Trophoblast cell (in vitro differentiated cells and primary cell): ENCODE measurements around the gene MAP2K3.
A peak's percentile ranks its signal among the peaks of the same experiment; 100 is the strongest.

Experiments
- DNase-seq, 2 donors: peaks; one replicate each; pipeline ENCODE4 v3.0.0-alpha.2; 2016
- H2AFZ ChIP-seq: 2 replicates; pipeline ENCODE4 v1.6.1; 2013; ENCODE audit warnings: low read length, moderate library complexity, mild to moderate bottlenecking; ENCODE audit not compliant: insufficient read depth, poor library complexity
- H2AK5ac ChIP-seq: 2 replicates; pipeline ENCODE4 v1.6.1; 2013; ENCODE audit warnings: mild to moderate bottlenecking, low read length
- H2BK120ac ChIP-seq: 2 replicates; pipeline ENCODE4 v1.6.1; 2013; ENCODE audit warnings: low read length, mild to moderate bottlenecking, moderate library complexity; ENCODE audit not compliant: insufficient read depth, poor library complexity
- H2BK12ac ChIP-seq: 2 replicates; pipeline ENCODE4 v1.6.1; 2013; ENCODE audit warnings: mild to moderate bottlenecking, low read length, moderate library complexity
- H2BK5ac ChIP-seq: 2 replicates; pipeline ENCODE4 v1.6.1; 2013; ENCODE audit warnings: low read length, low read depth, moderate library complexity, mild to moderate bottlenecking; ENCODE audit not compliant: poor library complexity
- H3K14ac ChIP-seq: 2 replicates; pipeline ENCODE4 v1.6.1; 2013; ENCODE audit warnings: mild to moderate bottlenecking, low read length
- H3K18ac ChIP-seq: 2 replicates; pipeline ENCODE4 v1.6.1; 2013; ENCODE audit warnings: mild to moderate bottlenecking, low read length
- H3K23ac ChIP-seq: 2 replicates; pipeline ENCODE4 v1.6.1; 2013; ENCODE audit warnings: low read length
- H3K27ac ChIP-seq: 2 replicates; pipeline ENCODE4 v1.5.1; 2013; ENCODE audit warnings: low read depth, mild to moderate bottlenecking, inconsistent platforms, low read length, moderate library complexity
- H3K27me3 ChIP-seq: 2 replicates; pipeline ENCODE4 v1.6.1; 2013; ENCODE audit warnings: inconsistent platforms, mild to moderate bottlenecking, low read length, moderate library complexity; ENCODE audit not compliant: insufficient read depth
- H3K36me3 ChIP-seq, 2 experiments: 1 replicate in 1 of 2; 2 replicates in 1 of 2; pipeline ENCODE4 v1.6.1; 2013; ENCODE audit warnings: low read length in 2 of 2, mild to moderate bottlenecking in 2 of 2, moderate library complexity in 1 of 2; ENCODE audit not compliant: insufficient read depth in 2 of 2, control insufficient read depth in 1 of 2
- H3K4ac ChIP-seq: 2 replicates; pipeline ENCODE4 v1.6.1; 2013; ENCODE audit warnings: low read depth, mild to moderate bottlenecking, low read length, moderate library complexity
- H3K4me1 ChIP-seq, 2 experiments: 1 replicate in 1 of 2; 2 replicates in 1 of 2; pipeline ENCODE4 v1.6.1; 2013; ENCODE audit warnings: low read length in 2 of 2, mild to moderate bottlenecking in 2 of 2, moderate library complexity in 1 of 2; ENCODE audit not compliant: insufficient read depth in 2 of 2, control insufficient read depth in 1 of 2
- H3K4me2 ChIP-seq: 2 replicates; pipeline ENCODE4 v1.6.1; 2013; ENCODE audit warnings: inconsistent platforms, mild to moderate bottlenecking, low read length, moderate library complexity
- H3K4me3 ChIP-seq: 2 replicates; pipeline ENCODE4 v1.5.1; 2013; ENCODE audit warnings: mild to moderate bottlenecking, low read depth, low read length, inconsistent platforms
- H3K79me1 ChIP-seq: one replicate; pipeline ENCODE4 v1.6.1; 2013; ENCODE audit warnings: low read length
- H3K79me2 ChIP-seq: 2 replicates; pipeline ENCODE4 v1.6.1; 2013; ENCODE audit warnings: low read length, mild to moderate bottlenecking; ENCODE audit not compliant: control insufficient read depth, insufficient read depth, poor library complexity
- H3K9ac ChIP-seq: 2 replicates; pipeline ENCODE4 v1.6.1; 2013; ENCODE audit warnings: mild to moderate bottlenecking, low read length
- H3K9me3 ChIP-seq: 2 replicates; pipeline ENCODE4 v1.6.1; 2013; ENCODE audit warnings: low read depth, mild to moderate bottlenecking, control low read depth, inconsistent platforms, low read length; ENCODE audit not compliant: insufficient read depth
- H4K12ac ChIP-seq: 2 replicates; pipeline ENCODE4 v1.6.1; 2013; ENCODE audit warnings: low read depth, mild to moderate bottlenecking, low read length, moderate library complexity
- H4K8ac ChIP-seq: 2 replicates; pipeline ENCODE4 v1.6.1; 2013; ENCODE audit warnings: low read depth, mild to moderate bottlenecking, low read length, moderate library complexity
- H4K91ac ChIP-seq: one replicate; pipeline ENCODE4 v1.6.1; 2013; ENCODE audit warnings: low read depth, mild to moderate bottlenecking, low read length, moderate library complexity
- WGBS: extraction: QIAGEN DNeasy Blood & Tissue Kit; methylation state at CpG from one replicate; pipeline ENCODE4 v1.1.7; 2013; ENCODE audit warnings: missing lambda C conversion rate; ENCODE audit not compliant: insufficient read length, insufficient coverage; ENCODE audit errors: extremely low coverage; 5-methylcytosine and 5-hydroxymethylcytosine counted together

The MAP2K3 gene

GRCh38 chr17:21241564-21241963 is 42.9 kb upstream of the MAP2K3 start:
- no CpG with 5 or more reads among the region's 11 CpGs for WGBS
- no peak overlapping the region for H4K8ac ChIP-seq
- no peak overlapping the region for H3K4me2 ChIP-seq
- no peak overlapping the region for H4K91ac ChIP-seq
- H3K27me3 ChIP-seq, result no peaks in the 10 kb centered on the region
- H3K18ac ChIP-seq, result no peak overlapping the region
- no peak for DNase-seq
- no peak overlapping the region for H2BK12ac ChIP-seq
- H3K9me3 ChIP-seq, result no peaks in the 10 kb centered on the region
- H2BK120ac ChIP-seq, result no peak overlapping the region
- H3K79me2 ChIP-seq, result peaks cover 2% of the 10 kb centered on the region
- peaks cover 3 to 6% of the 10 kb centered on the region in 2 experiments for H3K36me3 ChIP-seq
- no peak overlapping the region for H4K12ac ChIP-seq
- peaks cover 14% of the 10 kb centered on the region for H3K79me1 ChIP-seq
- H2AFZ ChIP-seq, result no peak overlapping the region
- H3K14ac ChIP-seq, result no peak overlapping the region
- H3K4me1 ChIP-seq, result peaks cover 43 to 44% of the 10 kb centered on the region in 2 experiments
- H2AK5ac ChIP-seq, result no peak overlapping the region
- H3K9ac ChIP-seq, result no peak overlapping the region
- H3K4ac ChIP-seq, result no peak overlapping the region
- H3K4me3 ChIP-seq, result no peak overlapping the region
- H2BK5ac ChIP-seq, result no peak overlapping the region
- H3K27ac ChIP-seq, result no peak overlapping the region
- H3K23ac ChIP-seq, result no peak overlapping the region

- H3K4me3 ChIP-seq, result no peak overlapping the region
- no peak overlapping the region for H4K12ac ChIP-seq
- H2BK12ac ChIP-seq, result no peak overlapping the region
- no peak overlapping the region for H3K9ac ChIP-seq
- H3K79me1 ChIP-seq, result peaks cover 14% of the 10 kb centered on the region
- no CpG with 5 or more reads among the region's 11 CpGs for WGBS
- no peak overlapping the region for H2AFZ ChIP-seq
- peak overlapping the region; percentile 73 for H4K91ac ChIP-seq
- no peak overlapping the region for H2BK5ac ChIP-seq
- H3K4ac ChIP-seq, result no peak overlapping the region
- peak overlapping the region; percentile 55 for H3K14ac ChIP-seq
- H3K9me3 ChIP-seq, result peaks cover 2% of the 10 kb centered on the region
- H3K36me3 ChIP-seq, result peaks cover 3 to 6% of the 10 kb centered on the region in 2 experiments
- H4K8ac ChIP-seq, result no peak overlapping the region
- no peak overlapping the region for H3K23ac ChIP-seq
- peak overlapping the region; percentile 50 for H2BK120ac ChIP-seq
- H3K27me3 ChIP-seq, result no peaks in the 10 kb centered on the region
- peaks cover 43 to 44% of the 10 kb centered on the region in 2 experiments for H3K4me1 ChIP-seq
- no peak overlapping the region for H3K4me2 ChIP-seq
- DNase-seq, result no peak
- peak overlapping the region; percentile 26 for H2AK5ac ChIP-seq
- H3K27ac ChIP-seq, result no peak overlapping the region
- H3K18ac ChIP-seq, result peak overlapping the region; percentile 32
- H3K79me2 ChIP-seq, result peaks cover 2% of the 10 kb centered on the region
These were observed 42.3 kb upstream of the MAP2K3 start for GRCh38 chr17:21242026-21242697.

GRCh38 chr17:21242780-21243515 is 41.6 kb upstream of the MAP2K3 start:
- H3K23ac ChIP-seq, result no peak overlapping the region
- H4K8ac ChIP-seq, result peak overlapping the region; percentile 37
- H3K4me3 ChIP-seq, result no peak overlapping the region
- no CpG with 5 or more reads among the region's 26 CpGs for WGBS
- no peak overlapping the region for H2AFZ ChIP-seq
- peak overlapping the region; percentile 55 for H3K14ac ChIP-seq
- DNase-seq, result no peak
- peak overlapping the region; percentile 57 for H2BK120ac ChIP-seq
- H3K27ac ChIP-seq, result peak overlapping the region; percentile 35
- H3K18ac ChIP-seq, result peak overlapping the region; percentile 79
- H3K27me3 ChIP-seq, result no peaks in the 10 kb centered on the region
- peaks cover 2% of the 10 kb centered on the region for H3K79me2 ChIP-seq
- no peak overlapping the region for H3K9ac ChIP-seq
- H4K12ac ChIP-seq, result peak overlapping the region; percentile 31
- peaks cover 3 to 6% of the 10 kb centered on the region in 2 experiments for H3K36me3 ChIP-seq
- peak overlapping the region; percentile 51 for H2BK12ac ChIP-seq
- no peak overlapping the region for H3K4me2 ChIP-seq
- peaks cover 43 to 44% of the 10 kb centered on the region in 2 experiments for H3K4me1 ChIP-seq
- peak overlapping the region; percentile 27 for H2AK5ac ChIP-seq
- H2BK5ac ChIP-seq, result peak overlapping the region; percentile 47
- H3K79me1 ChIP-seq, result peaks cover 14% of the 10 kb centered on the region
- H3K4ac ChIP-seq, result peak overlapping the region; percentile 8
- peak overlapping the region; percentile 73 for H4K91ac ChIP-seq
- H3K9me3 ChIP-seq, result peaks cover 4% of the 10 kb centered on the region

GRCh38 chr17:21243516-21244303 is 40.8 kb upstream of the MAP2K3 start:
- no peak overlapping the region for H3K4me3 ChIP-seq
- peak overlapping the region; percentile 73 for H4K91ac ChIP-seq
- H3K4ac ChIP-seq, result no peak overlapping the region
- DNase-seq, result peak in 1 of 2 donors; percentile 18
- H4K8ac ChIP-seq, result peak overlapping the region; percentile 37
- peak overlapping the region; percentile 47 for H2BK5ac ChIP-seq
- H3K9me3 ChIP-seq, result peaks cover 4% of the 10 kb centered on the region
- no CpG with 5 or more reads among the region's 23 CpGs for WGBS
- H2AFZ ChIP-seq, result no peak overlapping the region
- H3K79me1 ChIP-seq, result peaks cover 14% of the 10 kb centered on the region
- peak overlapping the region; percentile 31 for H4K12ac ChIP-seq
- H3K4me1 ChIP-seq, result peaks cover 43 to 44% of the 10 kb centered on the region in 2 experiments
- peak overlapping the region; percentile 57 for H2BK120ac ChIP-seq
- peaks cover 3 to 6% of the 10 kb centered on the region in 2 experiments for H3K36me3 ChIP-seq
- no peak overlapping the region for H3K9ac ChIP-seq
- H3K18ac ChIP-seq, result peak overlapping the region; percentile 79
- no peaks in the 10 kb centered on the region for H3K27me3 ChIP-seq
- H3K27ac ChIP-seq, result peak overlapping the region; percentile 35
- H3K14ac ChIP-seq, result peak overlapping the region; percentile 40
- peak overlapping the region; percentile 14 for H3K4me2 ChIP-seq
- peaks cover 2% of the 10 kb centered on the region for H3K79me2 ChIP-seq
- peak overlapping the region; percentile 72 for H2BK12ac ChIP-seq
- peak overlapping the region; percentile 51 for H2AK5ac ChIP-seq
- H3K23ac ChIP-seq, result no peak overlapping the region
